Omental fat pad (tissue), 4 donors: ENCODE data around the gene ANKRD39. TPM values are rescaled to one million over a fixed set of nuclear protein-coding genes. Genes with fewer than 3 reads are reported as not detected.

Source experiments
- ATAC-seq: fragments of 150-250 bp; one replicate; pipeline ENCODE4 v1.9.1; 2016; ENCODE audit warnings: mild to moderate bottlenecking, moderate library complexity; ENCODE audit not compliant: low FRiP score
- DNase-seq: peaks from one replicate; pipeline ENCODE4 v3.0.0-alpha.2; 2019; ENCODE audit warnings: low spot score
- CTCF ChIP-seq, 3 donors: fragments of 450-650 bp; IDR thresholded peaks; one replicate each; pipeline ENCODE4 v1.5.1; 2016 to 2017; ENCODE audit warnings: antibody characterized with exemption in 3 of 3, mild to moderate bottlenecking in 3 of 3, moderate library complexity in 2 of 3
- total RNA-seq, 4 donors: library from RNA; depleted of rRNA; stranded (reverse); fragments of >200 nt; gene quantifications; one replicate each; pipeline ENCODE4 v1.1.0, GENCODE V29; 2016

ANKRD39 gene
- total RNA-seq, 4 donors from 2014 or later = 6.6 to 15.3 (median 10.3) TPM

DNA sequence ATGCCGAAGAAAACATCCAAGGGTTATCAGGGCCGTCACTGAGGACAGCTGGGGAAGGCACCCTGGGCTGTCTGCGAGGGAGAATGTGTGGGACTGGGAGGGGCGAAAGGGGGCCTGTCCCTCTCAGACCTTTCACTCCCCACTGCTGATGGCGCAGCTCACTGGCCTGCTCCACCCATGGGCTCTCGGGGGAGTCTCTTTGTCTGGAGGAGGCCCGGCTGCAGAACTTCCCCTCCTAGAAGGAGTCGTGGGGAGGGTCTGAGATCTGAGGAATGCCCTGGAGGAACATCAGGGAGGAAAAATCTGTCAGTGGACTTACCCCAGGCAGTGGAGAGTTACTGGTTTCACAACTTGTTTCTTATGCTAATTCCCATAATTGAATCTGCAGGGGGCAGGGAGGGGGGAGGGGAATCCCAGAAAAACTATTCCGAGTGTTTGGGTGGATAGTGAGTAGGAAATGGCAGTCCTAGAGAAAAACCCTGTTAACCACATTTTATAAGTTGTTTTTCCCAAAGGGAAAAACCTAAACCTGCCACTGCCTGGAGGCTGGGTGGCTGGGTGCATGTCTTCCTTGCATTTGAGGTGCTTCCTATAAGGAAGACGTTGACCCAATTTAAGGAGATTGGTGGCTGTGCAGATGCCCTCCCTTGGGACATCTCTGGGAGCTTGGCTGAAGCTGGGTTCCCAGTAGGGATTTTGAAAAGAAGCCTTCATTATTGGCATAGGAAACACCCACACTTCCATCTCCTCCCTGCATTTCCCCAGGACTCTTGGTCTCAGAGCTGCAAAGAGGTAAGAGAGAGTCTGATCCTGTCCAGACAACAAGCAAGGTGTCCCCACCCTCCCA is 23.8 kb upstream of the ANKRD39 start:
- ATAC-seq (peak; percentile 41), DNase-seq (no peak)
- TF ChIP-seq CTCF (IDR thresholded peaks at IDR 0.05) = no peak

DNA sequence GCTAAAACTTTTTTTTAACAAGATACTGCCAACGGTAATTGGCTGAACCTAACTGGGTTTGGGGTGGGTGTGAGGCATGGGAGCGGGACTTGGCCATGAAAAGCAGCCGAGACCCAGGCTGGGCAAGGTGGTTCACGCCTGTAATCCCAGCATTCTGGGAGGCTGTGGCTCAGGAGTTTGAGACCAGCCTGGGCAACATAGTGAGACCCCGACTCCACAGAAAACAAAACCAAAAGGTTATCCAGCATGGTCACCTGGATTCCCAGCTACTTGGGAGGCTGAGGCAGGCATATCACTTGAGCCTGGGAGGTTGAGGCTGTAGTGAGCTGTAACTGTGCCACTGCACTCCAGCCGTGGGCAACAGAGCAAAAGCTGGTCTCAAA is 23.1 kb upstream of the ANKRD39 start:
- DNase-seq = no peak
- no peak for ATAC-seq
- no peak for TF ChIP-seq CTCF (IDR thresholded peaks at IDR 0.05)

- no peak for TF ChIP-seq CTCF (IDR thresholded peaks at IDR 0.05)
- ATAC-seq = no peak
Measured at GRCh38 chr2:96879545-96880040, 21.8 kb upstream of the ANKRD39 start.

GRCh38 chr2:96878796-96879544 is 21.2 kb upstream of the ANKRD39 start:
- TF ChIP-seq CTCF (IDR thresholded peaks at IDR 0.05) = no peak
- ATAC-seq = no peak

More at GRCh38 chr2:96879545-96880040, 21.8 kb upstream of the ANKRD39 start:
- DNase-seq = no peak

GRCh38 chr2:96878171-96878570 is 20.4 kb upstream of the ANKRD39 start:
- ATAC-seq (peak; percentile 12), DNase-seq (no peak)
- TF ChIP-seq CTCF (IDR thresholded peaks at IDR 0.05) = no peak

More at GRCh38 chr2:96878796-96879544, 21.2 kb upstream of the ANKRD39 start:
- no peak for DNase-seq

DNA sequence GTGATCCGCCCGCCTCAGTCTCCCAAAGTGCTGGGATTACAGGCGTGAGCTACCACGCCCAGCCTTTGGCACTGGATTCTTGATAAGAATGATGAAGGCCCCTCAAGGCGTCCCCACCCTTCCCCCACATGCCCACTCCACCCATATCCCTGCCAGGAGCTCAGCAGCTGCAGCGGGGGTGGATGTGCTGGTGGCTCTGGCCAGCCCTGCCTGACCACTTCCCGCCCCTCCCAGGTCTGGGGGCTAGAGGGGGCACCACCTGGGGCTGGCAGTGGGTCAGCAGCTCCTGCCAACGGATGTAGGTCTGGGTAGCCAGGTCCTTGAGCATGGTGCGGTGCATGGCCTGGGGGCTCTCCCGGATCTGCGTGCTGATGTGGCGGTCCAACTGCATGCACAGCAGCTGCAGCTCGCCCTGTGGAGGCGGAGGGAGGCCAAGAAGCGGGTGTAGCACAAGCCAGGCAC is 19.8 kb upstream of the ANKRD39 start:
- ATAC-seq (no peak), DNase-seq (no peak)
- TF ChIP-seq CTCF (IDR thresholded peaks at IDR 0.05) = no peak
